Neural progenitor cell (in vitro differentiated cells): ENCODE measurements around the gene DELE1.

Experiments used
- EZH2phosphoT487 ChIP-seq: fragments of 200-600 bp; sonication (generic); IDR thresholded peaks from 2 replicates; pipeline ENCODE4 v1.6.1; 2017; ENCODE audit warnings: antibody characterized with exemption
- TF ChIP-seq, protein P1 (sequence below): fragments of 200-600 bp; sonication (generic); IDR thresholded peaks from 2 replicates; pipeline ENCODE4 v1.5.1; 2017; ENCODE audit warnings: antibody characterized with exemption, mild to moderate bottlenecking

GRCh38 chr5:141960449-141961323 is 37.0 kb downstream of the DELE1 start:
- TF ChIP-seq, protein P1, sequence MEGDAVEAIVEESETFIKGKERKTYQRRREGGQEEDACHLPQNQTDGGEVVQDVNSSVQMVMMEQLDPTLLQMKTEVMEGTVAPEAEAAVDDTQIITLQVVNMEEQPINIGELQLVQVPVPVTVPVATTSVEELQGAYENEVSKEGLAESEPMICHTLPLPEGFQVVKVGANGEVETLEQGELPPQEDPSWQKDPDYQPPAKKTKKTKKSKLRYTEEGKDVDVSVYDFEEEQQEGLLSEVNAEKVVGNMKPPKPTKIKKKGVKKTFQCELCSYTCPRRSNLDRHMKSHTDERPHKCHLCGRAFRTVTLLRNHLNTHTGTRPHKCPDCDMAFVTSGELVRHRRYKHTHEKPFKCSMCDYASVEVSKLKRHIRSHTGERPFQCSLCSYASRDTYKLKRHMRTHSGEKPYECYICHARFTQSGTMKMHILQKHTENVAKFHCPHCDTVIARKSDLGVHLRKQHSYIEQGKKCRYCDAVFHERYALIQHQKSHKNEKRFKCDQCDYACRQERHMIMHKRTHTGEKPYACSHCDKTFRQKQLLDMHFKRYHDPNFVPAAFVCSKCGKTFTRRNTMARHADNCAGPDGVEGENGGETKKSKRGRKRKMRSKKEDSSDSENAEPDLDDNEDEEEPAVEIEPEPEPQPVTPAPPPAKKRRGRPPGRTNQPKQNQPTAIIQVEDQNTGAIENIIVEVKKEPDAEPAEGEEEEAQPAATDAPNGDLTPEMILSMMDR: peak; percentile 94
- TF ChIP-seq EZH2phosphoT487: no peak
